DMS79 treated with DMSO at 0.1 percent for 48 hours (cell line): Measurements from ENCODE around the gene ENTREP3.

ENCODE experiments used
- DNase-seq: peaks from one replicate; lab custom pipeline; 2025; lab: John Stamatoyannopoulos, UW

Gene ENTREP3

DNA sequence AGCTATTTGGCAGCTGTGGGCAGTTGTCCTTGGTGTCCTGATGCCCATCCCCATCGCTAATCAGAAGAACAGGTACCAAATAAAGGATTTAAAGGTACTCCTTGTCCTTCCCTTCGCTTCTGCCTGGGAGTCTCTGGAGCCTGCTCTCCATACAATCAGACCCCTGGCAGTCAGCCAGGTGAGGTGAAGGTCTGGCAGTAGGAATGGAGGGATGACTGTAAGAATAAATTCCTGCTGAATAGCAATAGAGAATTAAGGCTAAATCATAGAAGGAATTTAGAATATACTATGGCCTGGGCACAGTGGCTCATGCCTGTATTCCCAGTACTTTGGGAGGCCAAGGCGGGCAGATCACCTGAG, 56.8 kb downstream of the ENTREP3 start:
- no peak for DNase-seq

DNA sequence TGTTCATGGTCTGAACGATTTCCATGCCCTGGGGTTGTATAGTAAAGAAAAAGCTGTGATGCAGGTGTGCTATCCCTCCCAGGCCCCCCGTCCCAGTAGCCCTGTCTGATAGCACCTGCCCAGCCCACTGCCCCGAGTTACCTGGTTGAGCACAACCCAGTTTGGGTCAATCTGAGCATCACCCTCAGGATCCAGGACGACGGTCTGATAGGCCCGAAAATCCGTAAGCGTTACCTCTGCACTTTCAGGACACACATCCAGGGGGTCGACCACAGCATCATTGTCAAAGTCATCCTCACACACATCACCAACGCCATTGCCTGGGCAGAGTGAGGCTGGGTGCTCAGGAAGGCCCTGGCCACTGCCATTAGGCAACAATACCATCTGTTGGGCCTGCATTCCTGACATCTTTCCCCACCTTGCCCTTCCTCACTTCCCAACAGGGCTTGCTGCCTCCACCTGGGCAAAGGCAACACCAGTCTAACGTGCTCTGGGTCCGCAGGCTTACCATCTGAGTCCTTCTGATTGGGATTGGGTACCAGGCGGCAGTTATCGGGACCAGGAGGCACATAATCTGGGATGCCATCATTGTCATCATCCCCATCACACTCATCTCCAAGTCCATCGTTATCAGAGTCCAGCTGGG, 57.3 kb downstream of the ENTREP3 start:
- DNase-seq, result no peak
